Liver (tissue), 9 donors: ENCODE data around the gene SDHB. TPM values are rescaled to one million over a fixed set of nuclear protein-coding genes. Genes with fewer than 3 reads are reported as not detected.

Experiments used
- DNase-seq: peaks from one replicate; pipeline ENCODE4 v3.0.0-alpha.2; 2017; ENCODE audit warnings: low spot score
- H3K27ac ChIP-seq, 2 donors: one replicate each; pipeline ENCODE4 v1.7.0; 2013; ENCODE audit warnings: inconsistent platforms in 2 of 2, low read length in 2 of 2, control low read depth in 1 of 2, low read depth in 1 of 2, mild to moderate bottlenecking in 1 of 2
- H3K27me3 ChIP-seq, 4 donors: one replicate each; pipeline versions ENCODE4 v1.6.1 to v1.7.0; 2013; ENCODE audit warnings: low read length in 3 of 4, inconsistent platforms in 1 of 4, mild to moderate bottlenecking in 1 of 4, moderate library complexity in 1 of 4; ENCODE audit not compliant: control insufficient read depth in 4 of 4, insufficient read depth in 4 of 4
- H3K36me3 ChIP-seq, 4 donors: one replicate each; pipeline versions ENCODE4 v1.6.1 to v1.7.0; 2013; ENCODE audit warnings: low read length in 3 of 4, mild to moderate bottlenecking in 3 of 4, low read depth in 1 of 4, moderate library complexity in 1 of 4; ENCODE audit not compliant: control insufficient read depth in 4 of 4, insufficient read depth in 3 of 4
- H3K4me1 ChIP-seq, 4 donors: one replicate each; pipeline versions ENCODE4 v1.6.1 to v1.7.0; 2013; ENCODE audit warnings: low read length in 3 of 4, mild to moderate bottlenecking in 3 of 4, moderate library complexity in 1 of 4; ENCODE audit not compliant: control insufficient read depth in 4 of 4, insufficient read depth in 4 of 4
- H3K4me3 ChIP-seq, 3 donors: one replicate each; pipeline versions ENCODE4 v1.6.1 to v1.7.0; 2013; ENCODE audit warnings: low read length in 3 of 3, control low read depth in 1 of 3, low read depth in 1 of 3, mild to moderate bottlenecking in 1 of 3
- H3K9ac ChIP-seq, 2 donors: one replicate each; pipeline ENCODE4 v1.7.0; 2013; ENCODE audit warnings: low read length in 2 of 2, mild to moderate bottlenecking in 2 of 2, moderate library complexity in 2 of 2, control low read depth in 1 of 2, low read depth in 1 of 2
- H3K9me3 ChIP-seq, 4 donors: one replicate each; pipeline versions ENCODE4 v1.6.1 to v1.7.0; 2013; ENCODE audit warnings: low read length in 3 of 4; ENCODE audit not compliant: control insufficient read depth in 4 of 4
- CTCF ChIP-seq: fragments of 150-350 bp; IDR thresholded peaks from 2 replicates; pipeline ENCODE4 v1.5.1; 2017; ENCODE audit warnings: improper control_type of control experiment, low read depth, low read length; ENCODE audit not compliant: missing input control
- EGR1 ChIP-seq, 2 donors: IDR thresholded peaks; 2 replicates each; pipeline ENCODE4 v1.6.1; 2016 to 2018; ENCODE audit warnings: antibody characterized with exemption in 2 of 2, low read depth in 2 of 2
- FOXA1 ChIP-seq: IDR thresholded peaks from 2 replicates; pipeline ENCODE4 v1.6.1; 2016; ENCODE audit warnings: antibody characterized with exemption
- FOXA2 ChIP-seq: IDR thresholded peaks from 2 replicates; pipeline ENCODE4 v1.6.1; 2016; ENCODE audit warnings: antibody characterized with exemption
- GABPA ChIP-seq, 2 donors: IDR thresholded peaks in 1 of 2; conservative IDR thresholded peaks in 1 of 2; 2 replicates each; pipeline ENCODE4 v1.6.1; 2016; ENCODE audit warnings: antibody characterized with exemption in 2 of 2, mild to moderate bottlenecking in 1 of 2, moderate library complexity in 1 of 2
- HNF4A ChIP-seq, 2 donors: conservative IDR thresholded peaks; 2 replicates each; pipeline ENCODE4 v1.6.1; 2016; ENCODE audit warnings: antibody characterized with exemption in 2 of 2, mild to moderate bottlenecking in 2 of 2
- HNF4G ChIP-seq: IDR thresholded peaks from 2 replicates; pipeline ENCODE4 v1.6.1; 2016; ENCODE audit warnings: antibody characterized with exemption
- JUND ChIP-seq, 2 donors: IDR thresholded peaks; 2 replicates each; pipeline ENCODE4 v1.6.1; 2016; ENCODE audit warnings: antibody characterized with exemption in 2 of 2
- MAX ChIP-seq: IDR thresholded peaks from 2 replicates; pipeline ENCODE4 v1.6.1; 2016; ENCODE audit warnings: antibody characterized with exemption
- NR2F2 ChIP-seq: IDR thresholded peaks from 2 replicates; pipeline ENCODE4 v1.6.1; 2016; ENCODE audit warnings: antibody characterized with exemption
- RAD21 ChIP-seq, 2 donors: IDR thresholded peaks; 2 replicates each; pipeline ENCODE4 v1.6.1; 2016; ENCODE audit warnings: antibody characterized with exemption in 2 of 2, mild to moderate bottlenecking in 2 of 2
- REST ChIP-seq: IDR thresholded peaks from 2 replicates; pipeline ENCODE4 v1.6.1; 2016; ENCODE audit warnings: antibody characterized with exemption, mild to moderate bottlenecking
- RXRA ChIP-seq, 2 donors: IDR thresholded peaks; 2 replicates each; pipeline ENCODE4 v1.6.1; 2017 to 2018; ENCODE audit warnings: antibody characterized with exemption in 2 of 2, mild to moderate bottlenecking in 1 of 2
- SP1 ChIP-seq: IDR thresholded peaks from 2 replicates; pipeline ENCODE4 v1.6.1; 2018; ENCODE audit warnings: antibody characterized with exemption, mild to moderate bottlenecking
- TAF1 ChIP-seq: conservative IDR thresholded peaks from 2 replicates; pipeline ENCODE4 v1.6.1; 2016; ENCODE audit warnings: antibody characterized with exemption, mild to moderate bottlenecking
- YY1 ChIP-seq: IDR thresholded peaks from 2 replicates; pipeline ENCODE4 v1.6.1; 2016; ENCODE audit warnings: antibody characterized with exemption, mild to moderate bottlenecking
- ZBTB33 ChIP-seq: IDR thresholded peaks from 2 replicates; pipeline ENCODE4 v1.6.1; 2016; ENCODE audit warnings: antibody characterized with exemption
- WGBS: extraction: QIAGEN DNeasy Blood & Tissue Kit; methylation state at CpG from one replicate; pipeline ENCODE4 v1.1.7; 2013; 5-methylcytosine and 5-hydroxymethylcytosine counted together
- polyA plus RNA-seq, 2 donors: library from polyadenylated mRNA; stranded (reverse) in 1 of 2; unstranded in 1 of 2; fragments of 200-250 nt in 1 of 2; fragments of >200 nt in 1 of 2; fragmentation: Nextera tagmentation in 1 of 2; extraction: Ambion mirVana in 1 of 2; gene quantifications; one replicate each; pipeline versions ENCODE4 v1.2.1 to v1.2.3, GENCODE V29; 2013 to 2015
- total RNA-seq, 2 donors: library from RNA; depleted of rRNA; stranded (reverse); fragments of >200 nt; gene quantifications; one replicate each; pipeline ENCODE4 v1.2.3, GENCODE V29; 2014
- TF ChIP-seq, protein P1 (sequence below): IDR thresholded peaks from 2 replicates; pipeline ENCODE4 v1.6.1; 2016; ENCODE audit warnings: antibody characterized with exemption
- donor health status: healthy.
- donor health status: healthy.
- donor health status: healthy.
- donor health status: healthy.
- donor health status: healthy.

SDHB gene
- total and polyA plus RNA-seq, 4 donors, result 73.9 to 279 (median 172) TPM

GRCh38 chr1:17094664-17095063 lies 40.8 kb upstream of the SDHB start:
- H3K9ac ChIP-seq, result no peak overlapping the region
- H3K27me3 ChIP-seq, result no peaks in the 10 kb centered on the region
- 76% methylated on average over 5 of the region's 5 CpGs for WGBS
- peaks cover 0 to 2% (median under 1%) of the 10 kb centered on the region in 4 donors for H3K4me1 ChIP-seq
- H3K4me3 ChIP-seq, result no peak overlapping the region
- TF ChIP-seq, protein P1, sequence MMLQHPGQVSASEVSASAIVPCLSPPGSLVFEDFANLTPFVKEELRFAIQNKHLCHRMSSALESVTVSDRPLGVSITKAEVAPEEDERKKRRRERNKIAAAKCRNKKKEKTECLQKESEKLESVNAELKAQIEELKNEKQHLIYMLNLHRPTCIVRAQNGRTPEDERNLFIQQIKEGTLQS, result no peak
- TF ChIP-seq MAX (no peak), FOXA1 (no peak), RXRA (IDR thresholded peaks at IDR 0.05) (no peak), SP1 (no peak), NR2F2 (no peak), CTCF (no peak), RAD21 (IDR thresholded peaks at IDR 0.05) (no peak), GABPA (IDR thresholded peaks at IDR 0.05 in 1 of 2, conservative IDR thresholded peaks at IDR 0.05 in 1 of 2) (no peak), TAF1 (no peak), REST (no peak), YY1 (no peak), EGR1 (IDR thresholded peaks at IDR 0.05; ENCODE audit: low read depth in 2 of 2) (no peak), HNF4G (no peak), JUND (IDR thresholded peaks at IDR 0.05) (no peak), HNF4A (conservative IDR thresholded peaks at IDR 0.05) (no peak), ZBTB33 (no peak), FOXA2 (no peak)
- no peaks in the 10 kb centered on the region for H3K36me3 ChIP-seq
- H3K9me3 ChIP-seq, result peaks cover 0 to 1% (median 0%) of the 10 kb centered on the region in 4 donors
- no peak overlapping the region for H3K27ac ChIP-seq
- DNase-seq, result no peak
